ENCODE measurements around the gene FBXL17.

FBXL17 gene

GRCh38 chr5:107930891-107931290 is 451.0 kb downstream of the FBXL17 start:
- no peak for DNase-seq (ENCODE audit: insufficient read length, low spot score)
- no peak for FAIRE-seq

GRCh38 chr5:107930092-107930491 is 451.8 kb downstream of the FBXL17 start:
- DNase-seq (ENCODE audit: insufficient read length, low spot score) (no peak), FAIRE-seq (no peak)

- no peak for DNase-seq (ENCODE audit: insufficient read length, low spot score)
- no peak for FAIRE-seq
Measured at GRCh38 chr5:107929080-107929479, 452.8 kb downstream of the FBXL17 start.

DNA sequence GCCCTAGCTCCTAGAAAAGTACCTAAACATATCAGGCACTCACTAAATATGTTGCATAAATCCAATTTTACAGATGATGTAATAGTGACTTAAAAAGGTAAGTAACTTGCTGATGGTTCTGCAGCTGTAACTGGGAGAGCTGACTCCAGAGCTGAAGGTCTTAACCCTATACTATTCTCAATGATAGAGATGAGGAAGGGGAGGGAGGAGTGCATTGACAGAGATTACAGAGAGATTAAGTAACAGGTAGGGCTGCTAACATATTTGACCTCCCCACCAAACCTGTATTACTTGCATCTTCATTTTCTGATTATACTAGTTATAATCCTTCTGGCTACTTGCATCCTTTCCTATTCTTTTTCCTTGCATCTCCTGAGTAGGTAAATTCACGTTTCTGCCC is 455.8 kb downstream of the FBXL17 start:
- FAIRE-seq (no peak), DNase-seq (ENCODE audit: insufficient read length, low spot score) (no peak)

DNA sequence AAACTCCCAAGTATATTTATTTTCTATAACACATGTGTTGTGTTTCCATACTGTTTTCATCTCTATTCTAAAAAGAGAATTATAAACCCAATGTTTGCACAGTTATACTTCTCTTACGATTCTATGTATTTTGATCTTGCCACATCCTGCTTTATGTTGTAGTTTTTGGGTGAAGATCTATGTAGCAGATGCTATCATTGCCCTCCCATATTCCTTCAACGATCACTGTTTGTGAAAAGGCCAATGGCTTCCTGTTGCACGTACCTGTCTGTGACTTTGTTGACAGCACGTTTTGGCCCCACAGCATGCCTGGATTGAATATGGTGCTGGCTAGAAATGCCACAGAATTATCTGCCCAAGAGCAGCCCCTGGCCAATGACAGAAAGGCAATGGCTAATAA is 456.7 kb downstream of the FBXL17 start:
- DNase-seq (ENCODE audit: insufficient read length, low spot score) = no peak
- no peak for FAIRE-seq

- FAIRE-seq = no peak
- DNase-seq (ENCODE audit: insufficient read length, low spot score) = no peak
Measured at GRCh38 chr5:107919969-107920368, 461.9 kb downstream of the FBXL17 start.

DNA sequence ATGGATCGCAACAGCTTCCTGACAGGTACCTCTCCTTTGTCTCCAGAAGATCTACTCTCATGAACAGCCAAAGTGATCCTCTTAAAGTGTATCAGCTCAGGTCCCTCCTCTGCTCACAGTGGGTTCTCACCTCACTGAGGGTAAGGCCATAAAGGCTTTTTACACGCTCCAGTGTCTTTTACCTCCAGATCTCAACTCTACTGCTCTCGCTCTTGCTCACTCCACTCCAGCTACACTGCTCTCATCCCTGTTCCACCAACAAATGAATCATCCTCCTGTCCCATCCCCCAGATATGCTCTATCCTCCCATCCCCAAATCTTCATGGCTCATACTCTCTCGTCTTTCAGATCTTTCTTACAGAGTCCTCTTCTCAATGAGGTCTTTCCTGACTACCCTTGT is 462.5 kb downstream of the FBXL17 start:
- FAIRE-seq = no peak
- DNase-seq (ENCODE audit: insufficient read length, low spot score) = no peak

GRCh38 chr5:107917983-107918382 is 463.9 kb downstream of the FBXL17 start:
- no peak for FAIRE-seq
- no peak for DNase-seq (ENCODE audit: insufficient read length, low spot score)

- FAIRE-seq = no peak
- DNase-seq (ENCODE audit: insufficient read length, low spot score) = no peak
Measured at GRCh38 chr5:107916731-107917725, 464.9 kb downstream of the FBXL17 start.

DNA sequence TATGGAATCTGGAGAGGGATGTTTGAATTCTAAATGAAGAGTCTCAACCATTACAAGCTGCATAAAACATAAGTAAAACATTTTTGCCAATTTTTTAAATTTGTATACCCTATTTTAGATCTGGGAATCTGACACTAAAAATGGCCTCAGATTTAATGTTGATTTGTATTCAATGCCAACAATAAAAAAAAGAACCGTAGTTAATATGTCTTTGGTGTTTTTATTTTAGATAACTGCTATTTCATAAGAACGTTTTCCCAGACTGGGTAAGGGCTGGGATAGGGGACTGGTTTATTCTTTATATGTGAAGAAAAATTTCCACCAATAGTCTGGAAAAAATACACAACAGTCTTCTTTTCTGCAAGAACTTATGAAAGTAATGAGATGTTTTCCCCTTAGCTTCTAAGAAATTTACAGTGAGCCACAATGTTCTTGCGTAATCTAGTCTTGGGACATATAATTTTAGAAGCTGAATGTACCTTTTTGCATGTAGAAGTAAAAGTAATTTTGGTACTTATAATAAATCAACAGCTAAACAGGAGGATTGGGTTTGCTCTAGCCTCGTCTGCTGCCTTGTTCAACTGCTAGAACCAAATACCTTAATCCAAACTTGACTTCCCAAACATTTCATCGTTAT is 466.6 kb downstream of the FBXL17 start:
- DNase-seq (ENCODE audit: insufficient read length, low spot score) (no peak), FAIRE-seq (no peak)

- DNase-seq (ENCODE audit: insufficient read length, low spot score) (no peak), FAIRE-seq (no peak)
Measured at GRCh38 chr5:107913494-107913893, 468.4 kb downstream of the FBXL17 start.

- FAIRE-seq = no peak
- no peak for DNase-seq (ENCODE audit: insufficient read length, low spot score)
Measured at GRCh38 chr5:107900721-107901120, 481.2 kb downstream of the FBXL17 start.

DNA sequence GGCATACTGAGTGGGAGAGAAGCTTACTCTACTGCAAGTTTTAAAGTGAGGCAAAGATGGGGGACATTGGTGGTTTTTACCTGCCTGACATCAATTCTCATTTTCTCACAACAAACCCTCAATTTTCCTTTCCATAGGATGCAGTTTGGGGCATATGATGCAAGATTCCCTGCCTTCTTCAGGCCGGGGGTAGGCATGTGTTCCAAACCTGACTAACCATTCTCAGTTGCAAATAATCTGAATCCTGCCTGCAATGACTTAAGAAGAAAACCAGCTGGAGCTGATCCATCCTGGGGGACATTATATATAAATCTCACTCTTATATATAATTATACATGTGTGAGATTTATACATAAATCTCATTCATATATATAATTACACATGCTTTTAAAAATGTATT is 487.5 kb downstream of the FBXL17 start:
- no peak for FAIRE-seq

GRCh38 chr5:107893642-107894041 is 488.3 kb downstream of the FBXL17 start:
- FAIRE-seq = no peak
- DNase-seq (ENCODE audit: insufficient read length, low spot score) = no peak

More for the DNA sequence above, 487.5 kb downstream of the FBXL17 start:
- DNase-seq (ENCODE audit: insufficient read length, low spot score) = no peak

DNA sequence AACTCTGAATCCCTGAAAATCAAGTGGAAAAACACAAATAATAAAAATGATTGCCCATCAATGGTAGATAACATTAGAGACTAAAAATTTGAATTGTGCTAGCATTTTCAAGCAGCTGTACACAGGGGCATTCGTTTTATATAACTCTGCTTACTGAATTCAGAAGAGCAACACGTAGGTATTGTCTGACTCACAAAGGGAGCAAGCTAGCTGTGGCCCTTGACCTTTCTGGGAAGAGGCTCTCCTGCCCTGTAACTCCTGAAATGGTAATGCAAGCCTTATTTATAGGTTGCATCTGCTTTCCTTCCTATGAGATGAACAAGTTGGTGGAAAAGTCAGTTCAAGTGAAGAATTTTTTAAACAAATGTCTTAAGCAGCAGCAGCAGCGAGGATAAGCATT is 492.5 kb downstream of the FBXL17 start:
- DNase-seq (ENCODE audit: insufficient read length, low spot score) = no peak
- FAIRE-seq = no peak

DNA sequence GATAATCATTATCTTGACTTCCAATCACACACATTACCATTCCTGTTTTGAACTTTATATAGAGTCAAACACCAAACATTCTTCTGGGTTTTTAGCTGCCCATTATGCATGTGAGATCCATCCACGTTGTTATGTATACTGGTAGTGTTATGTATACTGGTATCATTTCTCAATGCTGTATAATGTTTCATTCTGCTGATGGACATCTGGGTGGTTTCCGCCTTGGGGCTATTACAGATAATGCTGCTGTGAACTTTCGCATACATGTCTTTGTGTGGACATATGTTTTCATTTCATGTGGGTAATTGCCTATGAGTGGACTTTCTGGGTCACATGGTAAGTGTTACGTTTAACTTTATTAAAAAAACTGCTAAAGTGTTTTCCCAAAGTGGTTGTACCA is 493.4 kb downstream of the FBXL17 start:
- no peak for FAIRE-seq
- DNase-seq (ENCODE audit: insufficient read length, low spot score) = no peak

DNA sequence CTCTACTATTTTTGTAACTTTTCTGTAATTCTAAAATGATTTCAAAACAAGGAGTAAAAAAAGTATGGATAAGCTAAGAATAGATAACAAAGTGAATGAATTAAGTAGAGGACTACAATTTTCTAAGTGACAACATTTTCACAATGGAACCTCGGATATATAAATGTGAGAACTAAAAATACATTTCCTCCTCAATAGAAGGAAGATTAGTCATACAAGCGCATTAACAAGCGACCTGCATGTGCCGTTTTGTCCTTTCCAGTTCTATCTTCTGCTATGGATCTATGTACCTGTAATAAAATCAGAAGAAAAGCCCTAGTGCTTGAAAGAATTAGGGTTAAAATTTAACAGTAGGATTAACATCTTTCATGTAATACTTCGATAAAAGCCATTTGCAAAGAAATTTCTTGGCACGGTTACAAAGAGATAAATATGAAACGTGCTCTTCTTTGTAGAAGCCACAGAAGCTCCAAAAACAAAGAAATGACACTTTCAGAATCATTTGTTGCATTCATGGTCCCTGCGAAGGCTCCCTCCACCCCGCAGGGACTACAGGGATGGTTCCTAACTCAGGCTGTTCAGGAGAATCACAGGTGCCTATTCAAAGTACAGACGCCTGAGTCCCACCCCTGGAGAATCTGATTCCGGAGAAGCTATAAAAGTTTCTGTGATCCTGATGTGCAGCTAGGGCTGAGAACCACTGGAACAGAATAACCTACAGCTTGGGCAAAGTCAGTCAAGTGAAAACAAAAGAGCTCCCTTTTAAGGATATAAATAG is 494.5 kb downstream of the FBXL17 start:
- DNase-seq (ENCODE audit: insufficient read length, low spot score) = no peak
- no peak for FAIRE-seq

- DNase-seq (ENCODE audit: insufficient read length, low spot score) = no peak
- FAIRE-seq = no peak
Measured at GRCh38 chr5:107885601-107886000, 496.3 kb downstream of the FBXL17 start.

DNA sequence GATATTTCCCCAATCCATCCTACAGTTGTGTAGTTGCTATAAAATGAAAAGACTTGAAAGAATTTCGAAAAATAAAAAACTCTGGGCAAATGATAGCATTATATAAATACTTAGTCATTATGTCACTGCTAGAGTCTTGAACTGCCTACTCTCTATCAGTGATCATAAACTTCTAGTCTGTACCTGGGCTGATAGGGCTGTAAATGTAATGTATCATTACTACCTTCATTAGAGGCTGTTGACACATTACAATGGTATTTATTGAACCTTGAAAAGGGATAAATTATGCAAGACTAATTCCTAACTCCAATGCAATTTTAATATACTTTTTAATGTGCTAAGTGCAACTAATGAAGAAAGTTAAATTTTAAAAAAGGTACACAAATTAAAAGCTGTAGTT is 497.0 kb downstream of the FBXL17 start:
- DNase-seq (ENCODE audit: insufficient read length, low spot score) (no peak), FAIRE-seq (no peak)

GRCh38 chr5:107878661-107879060 is 503.2 kb downstream of the FBXL17 start:
- FAIRE-seq = no peak
- no peak for DNase-seq (ENCODE audit: insufficient read length, low spot score)

GRCh38 chr5:107876906-107877305 is 505.0 kb downstream of the FBXL17 start:
- DNase-seq (ENCODE audit: insufficient read length, low spot score) (no peak), FAIRE-seq (no peak)

All from GM19239 (cell line).